Neutrophil (primary cell): ENCODE measurements around the gene PITRM1.

Experiments
- H3K27ac ChIP-seq: fragments of 200-600 bp; sonication (generic); 2 replicates; pipeline ENCODE4 v1.5.1; 2016; ENCODE audit warnings: mild to moderate bottlenecking, moderate library complexity
- H3K27me3 ChIP-seq: fragments of 200-600 bp; sonication (generic); 2 replicates; pipeline ENCODE4 v1.6.0; 2016; ENCODE audit warnings: mild to moderate bottlenecking
- H3K36me3 ChIP-seq: fragments of 200-600 bp; sonication (generic); 2 replicates; pipeline ENCODE4 v1.5.1; 2017
- H3K4me1 ChIP-seq, 2 experiments: fragments of 200-600 bp in 1 of 2; sonication (generic) in 1 of 2; 1 replicate in 1 of 2; 2 replicates in 1 of 2; pipeline versions ENCODE4 v1.5.1 to v1.6.1; 2013 to 2016; ENCODE audit warnings: low read depth in 1 of 2, low read length in 1 of 2, mild to moderate bottlenecking in 1 of 2, moderate library complexity in 1 of 2; ENCODE audit not compliant: control insufficient read depth in 1 of 2, insufficient read depth in 1 of 2
- H3K4me3 ChIP-seq, 2 experiments: fragments of 200-600 bp in 1 of 2; sonication (generic) in 1 of 2; 1 replicate in 1 of 2; 2 replicates in 1 of 2; pipeline ENCODE4 v1.5.1; 2013 to 2016; ENCODE audit warnings: low read depth in 1 of 2, low read length in 1 of 2, mild to moderate bottlenecking in 1 of 2, moderate library complexity in 1 of 2
- H3K9me3 ChIP-seq: fragments of 200-600 bp; sonication (generic); 2 replicates; pipeline ENCODE4 v1.5.1; 2016
- TF ChIP-seq, protein P1 (sequence below): fragments of 200-600 bp; sonication (generic); IDR thresholded peaks from 2 replicates; pipeline ENCODE4 v1.5.1; 2016; ENCODE audit warnings: antibody characterized with exemption

Gene PITRM1

DNA sequence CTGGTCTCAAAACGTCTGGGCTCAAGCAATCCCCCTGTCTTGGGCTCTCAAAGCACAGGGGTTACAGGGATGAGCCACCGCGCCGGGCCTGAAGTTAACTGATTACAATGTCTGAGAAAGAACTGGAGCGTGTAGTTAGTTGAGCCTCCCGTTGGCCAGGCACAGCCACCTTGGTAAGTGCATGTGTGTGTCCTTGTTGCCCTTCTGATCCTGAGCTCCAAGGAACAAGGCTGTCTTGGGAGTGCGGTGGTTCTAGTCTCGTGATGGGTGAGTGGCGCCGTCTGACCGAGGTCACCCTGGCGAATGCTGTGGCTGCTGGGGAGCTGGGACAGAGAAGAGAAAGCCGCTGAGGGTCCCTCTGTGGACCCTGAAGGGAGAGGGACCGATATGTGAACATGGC is 50.5 kb downstream of the PITRM1 start:
- Histone ChIP-seq H3K9me3 (no peaks in the 10 kb centered on the region), H3K4me1 (no peaks in the 10 kb centered on the region), H3K27me3 (no peaks in the 10 kb centered on the region), H3K36me3 (no peaks in the 10 kb centered on the region), H3K4me3 (no peak overlapping the region), H3K27ac (no peak overlapping the region)
- TF ChIP-seq, protein P1, sequence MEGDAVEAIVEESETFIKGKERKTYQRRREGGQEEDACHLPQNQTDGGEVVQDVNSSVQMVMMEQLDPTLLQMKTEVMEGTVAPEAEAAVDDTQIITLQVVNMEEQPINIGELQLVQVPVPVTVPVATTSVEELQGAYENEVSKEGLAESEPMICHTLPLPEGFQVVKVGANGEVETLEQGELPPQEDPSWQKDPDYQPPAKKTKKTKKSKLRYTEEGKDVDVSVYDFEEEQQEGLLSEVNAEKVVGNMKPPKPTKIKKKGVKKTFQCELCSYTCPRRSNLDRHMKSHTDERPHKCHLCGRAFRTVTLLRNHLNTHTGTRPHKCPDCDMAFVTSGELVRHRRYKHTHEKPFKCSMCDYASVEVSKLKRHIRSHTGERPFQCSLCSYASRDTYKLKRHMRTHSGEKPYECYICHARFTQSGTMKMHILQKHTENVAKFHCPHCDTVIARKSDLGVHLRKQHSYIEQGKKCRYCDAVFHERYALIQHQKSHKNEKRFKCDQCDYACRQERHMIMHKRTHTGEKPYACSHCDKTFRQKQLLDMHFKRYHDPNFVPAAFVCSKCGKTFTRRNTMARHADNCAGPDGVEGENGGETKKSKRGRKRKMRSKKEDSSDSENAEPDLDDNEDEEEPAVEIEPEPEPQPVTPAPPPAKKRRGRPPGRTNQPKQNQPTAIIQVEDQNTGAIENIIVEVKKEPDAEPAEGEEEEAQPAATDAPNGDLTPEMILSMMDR = no peak

GRCh38 chr10:3119796-3120459 is 52.7 kb downstream of the PITRM1 start:
- Histone ChIP-seq H3K4me3 (no peak overlapping the region), H3K4me1 (no peaks in the 10 kb centered on the region), H3K27me3 (no peaks in the 10 kb centered on the region), H3K36me3 (no peaks in the 10 kb centered on the region), H3K27ac (no peak overlapping the region), H3K9me3 (no peaks in the 10 kb centered on the region)
- TF ChIP-seq, protein P1 = no peak

- Histone ChIP-seq H3K9me3 (no peaks in the 10 kb centered on the region), H3K36me3 (no peaks in the 10 kb centered on the region), H3K27ac (no peak overlapping the region), H3K4me1 (no peaks in the 10 kb centered on the region), H3K4me3 (no peak overlapping the region), H3K27me3 (no peaks in the 10 kb centered on the region)
- TF ChIP-seq, protein P1 = no peak
Measured at GRCh38 chr10:3118641-3119091, 53.9 kb downstream of the PITRM1 start.

- Histone ChIP-seq H3K9me3 (no peaks in the 10 kb centered on the region), H3K36me3 (no peaks in the 10 kb centered on the region)
- TF ChIP-seq, protein P1 = no peak
Measured at GRCh38 chr10:3117486-3117885, 55.1 kb downstream of the PITRM1 start.

DNA sequence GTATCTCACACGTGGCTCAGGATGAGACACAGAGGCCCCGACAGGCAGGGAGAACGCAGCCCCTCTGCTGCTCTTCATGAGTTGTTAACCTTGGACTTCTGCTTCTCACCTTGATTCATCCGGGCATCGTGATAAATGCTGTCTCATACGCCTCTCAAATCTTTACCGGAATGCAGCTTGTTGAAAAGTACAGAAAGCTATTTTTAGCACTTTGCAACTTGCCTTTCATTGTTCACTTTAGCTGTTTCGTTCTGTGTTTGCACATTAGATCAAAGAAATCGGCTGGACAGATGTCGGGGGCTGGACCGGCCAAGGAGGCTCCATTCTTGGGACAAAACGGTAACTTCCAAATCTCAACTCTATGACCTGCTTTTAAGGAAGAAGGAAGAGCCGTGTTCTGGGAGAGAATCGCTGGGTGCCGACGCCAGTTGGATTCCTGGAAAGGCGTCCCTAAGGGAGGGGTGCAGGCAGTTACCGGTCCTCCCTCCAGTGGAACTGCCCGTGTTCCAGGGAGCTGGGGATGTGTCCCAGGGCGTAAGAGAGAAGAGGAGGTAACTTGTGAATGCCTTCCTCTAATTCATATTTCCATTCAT is 56.0 kb downstream of the PITRM1 start:
- Histone ChIP-seq H3K27me3 (no peaks in the 10 kb centered on the region), H3K4me1 (no peaks in the 10 kb centered on the region), H3K4me3 (no peak overlapping the region), H3K9me3 (no peaks in the 10 kb centered on the region), H3K36me3 (no peaks in the 10 kb centered on the region), H3K27ac (no peak overlapping the region)
- TF ChIP-seq, protein P1 = no peak

More at GRCh38 chr10:3117486-3117885, 55.1 kb downstream of the PITRM1 start:
- no peak overlapping the region for H3K4me3 ChIP-seq
- H3K27ac ChIP-seq = no peak overlapping the region
- H3K27me3 ChIP-seq = no peaks in the 10 kb centered on the region
- no peaks in the 10 kb centered on the region for H3K4me1 ChIP-seq
